ENCODE results near the gene TOX2.

Gene TOX2

DNA sequence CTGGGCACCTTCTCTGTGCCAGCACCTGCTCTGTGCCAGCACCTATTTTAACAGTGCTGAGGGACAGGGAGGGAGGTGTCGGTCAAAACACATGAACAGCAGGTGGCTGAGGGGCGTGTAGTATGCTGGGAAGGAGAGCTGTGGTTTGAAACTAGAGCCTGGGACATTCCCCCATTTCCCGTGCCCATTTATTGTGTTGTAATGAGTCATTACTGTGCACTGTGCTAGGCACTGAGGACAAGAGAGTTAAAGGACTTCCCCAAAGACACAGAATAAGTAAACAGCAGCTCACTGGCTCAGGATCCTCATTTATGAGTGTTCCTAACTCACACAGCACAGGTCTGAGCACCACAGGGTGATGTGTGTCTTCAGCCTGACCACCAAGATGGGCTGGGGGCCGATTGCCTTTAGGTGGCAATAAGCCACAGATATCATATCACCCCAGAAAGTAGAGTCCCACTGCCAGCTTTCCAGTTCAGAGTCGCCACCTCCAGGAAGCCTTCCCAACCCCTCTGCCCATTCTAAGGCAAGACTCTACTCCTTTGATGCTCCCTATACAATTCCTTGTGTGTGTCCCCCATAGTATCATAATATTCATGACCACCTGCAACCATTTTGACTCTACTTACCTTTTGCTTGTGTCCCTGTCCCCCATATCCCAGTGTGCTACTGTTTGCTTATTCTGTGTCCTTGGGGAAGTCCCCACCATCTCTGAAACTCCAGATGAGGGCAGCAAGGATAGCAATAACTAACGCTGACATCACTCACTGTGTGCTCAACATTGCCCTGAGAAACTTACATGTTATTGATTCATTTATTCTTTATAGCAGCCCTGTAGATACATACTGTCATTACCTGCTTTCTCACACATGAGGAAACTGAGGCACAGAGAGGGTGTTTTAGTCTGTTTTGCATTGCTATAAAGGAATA lies 87.3 kb downstream of the TOX2 start:
- DNase-seq (ENCODE audit: low read depth) = no peak

DNA sequence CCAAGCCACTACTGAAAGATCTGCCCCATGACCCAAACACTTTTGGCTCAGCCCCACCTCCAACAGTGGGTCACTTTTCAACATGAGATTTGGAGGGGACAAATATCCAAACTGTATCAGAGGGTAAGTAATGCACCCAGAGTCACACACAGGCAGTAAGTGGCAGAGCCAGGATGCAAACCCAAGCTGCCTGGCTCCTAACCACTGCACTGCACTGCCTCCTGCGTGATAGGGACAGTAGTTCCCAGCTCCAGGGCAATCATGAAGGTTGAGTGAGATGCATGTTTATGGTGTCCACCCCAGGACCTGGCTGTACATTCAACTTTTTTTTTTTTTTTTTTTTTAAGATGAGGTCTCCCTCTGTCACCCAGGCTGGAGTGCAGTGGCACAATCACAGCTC lies 88.2 kb downstream of the TOX2 start:
- DNase-seq (ENCODE audit: low read depth) = no peak

DNA sequence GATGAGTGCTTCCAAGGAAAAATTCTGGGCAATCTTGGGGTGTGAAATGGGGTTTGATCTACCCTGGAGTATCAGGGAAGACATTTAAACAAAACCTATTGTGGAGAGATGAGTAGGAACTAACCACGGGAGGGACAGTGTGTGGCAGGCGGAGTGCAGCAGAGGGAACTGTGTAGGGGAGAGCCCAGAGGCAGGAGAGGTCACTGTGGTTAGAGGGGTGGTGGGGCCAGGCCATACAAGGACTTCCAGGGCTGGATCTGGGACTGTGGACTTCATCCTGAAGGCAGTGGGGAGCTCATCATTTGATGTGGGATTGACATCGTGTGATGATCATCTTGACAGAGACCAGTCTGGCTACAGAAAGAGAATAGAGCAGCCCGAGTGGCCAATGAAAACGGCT lies 89.0 kb downstream of the TOX2 start:
- no peak for DNase-seq (ENCODE audit: low read depth)

DNA sequence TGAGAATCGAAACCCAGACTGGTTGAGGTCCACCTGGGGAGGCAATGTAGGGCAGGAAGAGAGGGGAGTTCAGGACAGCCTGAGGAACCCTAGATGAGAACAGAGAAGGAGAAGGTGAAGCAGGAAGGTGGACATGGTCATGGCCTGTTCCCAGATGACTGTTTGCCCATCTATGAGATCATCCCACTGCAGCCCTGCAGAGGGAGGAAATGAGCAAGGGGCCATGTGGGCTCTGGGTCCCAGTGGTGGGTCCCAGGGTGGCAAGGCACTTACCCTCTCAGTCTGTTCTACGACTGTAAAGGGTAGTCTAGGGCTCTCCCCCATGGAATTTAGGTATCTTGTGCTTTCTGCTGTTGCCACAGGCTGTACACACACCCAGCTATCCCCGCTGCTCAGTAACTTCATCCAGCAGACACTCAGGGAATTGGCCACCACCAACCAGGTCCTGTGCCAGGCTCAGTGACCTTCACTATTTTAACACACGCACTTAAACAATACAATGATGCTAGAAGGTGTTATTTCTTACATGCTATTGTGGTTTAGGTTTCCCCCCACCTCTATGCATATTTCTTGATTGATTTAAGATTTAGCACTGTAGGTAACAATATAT lies 89.8 kb downstream of the TOX2 start:
- DNase-seq (ENCODE audit: low read depth) = no peak

DNA sequence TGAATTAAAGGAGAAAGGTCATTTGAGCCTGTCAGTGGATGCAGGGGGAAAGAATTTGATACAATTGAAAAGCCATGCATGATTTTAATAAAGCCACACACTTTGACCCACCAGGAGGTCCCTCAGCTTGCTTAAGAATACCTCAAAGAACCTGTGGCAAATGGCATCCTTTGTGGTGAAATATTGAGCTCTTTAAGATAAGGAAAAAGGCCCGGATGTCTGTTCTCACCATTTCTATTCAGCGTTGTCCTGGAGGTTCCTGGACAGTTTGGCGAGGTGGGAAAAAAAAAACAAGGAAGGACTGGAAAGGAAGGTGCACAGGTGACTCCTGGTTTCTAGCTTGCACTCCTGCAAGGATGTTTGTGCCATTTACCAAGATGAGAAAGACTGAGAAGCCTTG lies 91.0 kb downstream of the TOX2 start:
- no peak for DNase-seq (ENCODE audit: low read depth)

DNA sequence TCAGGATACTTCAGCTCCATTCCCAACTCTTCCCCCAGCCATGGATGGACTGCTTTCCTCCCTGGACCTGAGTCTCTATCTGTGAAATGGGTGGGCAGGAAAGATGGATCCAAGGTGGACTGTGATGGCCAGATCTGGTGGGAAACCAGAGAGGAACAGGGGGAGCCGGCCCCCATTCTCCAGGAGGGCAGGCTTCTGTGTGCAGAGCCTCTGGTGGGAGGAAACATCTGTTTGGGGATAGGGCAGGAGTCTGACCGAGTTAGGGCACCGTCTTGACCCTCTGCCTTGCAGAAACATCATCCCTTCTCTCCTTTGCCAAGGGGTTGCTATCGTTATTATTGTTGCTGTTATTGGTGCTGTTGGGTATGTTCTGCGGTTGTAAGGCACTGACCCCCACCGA lies 91.5 kb downstream of the TOX2 start:
- DNase-seq (ENCODE audit: low read depth) = no peak

DNA sequence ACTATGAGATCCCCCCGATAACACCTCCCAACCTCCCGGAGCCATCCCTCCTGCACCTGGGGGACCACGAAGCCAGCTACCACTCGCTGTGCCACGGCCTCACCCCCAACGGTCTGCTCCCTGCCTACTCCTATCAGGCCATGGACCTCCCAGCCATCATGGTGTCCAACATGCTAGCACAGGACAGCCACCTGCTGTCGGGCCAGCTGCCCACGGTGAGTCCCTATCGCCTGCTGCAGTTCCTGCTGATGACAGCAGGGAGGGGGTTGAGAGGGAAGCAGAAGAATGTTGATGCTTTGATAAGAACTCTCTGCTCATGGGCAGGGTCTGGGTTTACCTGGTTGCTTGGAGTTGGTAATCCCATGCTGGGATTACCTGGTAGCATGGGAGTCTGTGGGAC lies 91.9 kb downstream of the TOX2 start:
- DNase-seq (ENCODE audit: low read depth) = no peak

DNA sequence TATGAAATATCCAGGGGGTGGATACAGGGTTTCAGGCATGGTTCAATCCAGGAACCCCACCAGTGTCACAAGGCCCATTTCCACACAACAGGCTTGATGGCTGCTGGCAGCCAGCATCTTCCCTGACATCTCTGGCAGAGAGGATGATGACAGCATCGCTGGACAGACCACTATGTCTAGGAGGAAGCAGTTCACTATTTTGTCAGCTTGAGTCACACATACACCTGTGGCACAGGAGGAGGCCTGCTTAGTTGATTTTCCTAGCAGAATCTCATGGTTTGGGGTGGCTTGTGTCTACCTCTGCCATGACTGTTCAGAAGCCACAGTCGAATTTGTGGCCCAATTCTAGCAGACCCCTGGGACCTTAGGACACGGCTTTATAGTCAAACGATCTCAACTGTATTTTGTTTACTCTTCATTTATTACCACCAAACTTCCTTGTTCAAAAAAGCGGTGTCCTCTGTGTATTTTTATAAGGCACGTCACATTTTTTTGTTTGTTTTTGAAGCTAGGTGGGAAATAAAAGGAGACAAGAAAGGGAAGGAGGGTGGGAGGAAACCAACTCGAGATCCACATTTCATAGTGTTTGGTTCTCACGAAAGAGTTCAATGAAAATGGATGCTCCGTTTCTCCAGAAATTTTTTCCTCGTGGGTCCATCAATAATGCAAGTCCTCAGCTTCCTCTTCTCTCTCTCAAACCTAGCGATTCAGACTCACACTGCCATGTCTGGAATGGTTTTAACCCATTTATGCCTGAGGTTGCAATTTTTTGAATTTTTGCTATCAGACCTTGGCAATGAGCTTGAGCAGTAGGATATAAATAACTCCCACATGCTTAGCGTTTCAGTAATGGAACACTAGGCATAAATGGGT lies 94.4 kb downstream of the TOX2 start:
- no peak for DNase-seq (ENCODE audit: low read depth)

DNA sequence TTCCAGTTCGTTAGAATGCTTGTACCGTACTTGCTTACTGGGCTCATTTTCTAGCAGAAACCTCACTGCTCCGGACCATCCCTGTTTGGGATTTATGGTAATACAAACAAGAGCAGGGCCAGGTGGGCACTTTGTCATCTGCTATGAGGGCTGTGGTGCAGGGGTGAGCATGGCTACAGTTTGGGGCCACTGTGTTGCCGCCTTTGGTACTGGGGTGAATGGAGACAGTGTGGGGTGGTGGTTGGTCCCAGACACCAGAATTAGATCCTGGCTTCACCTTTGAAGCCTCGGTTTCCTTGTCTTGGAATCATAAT lies 95.0 kb downstream of the TOX2 start:
- no peak for DNase-seq (ENCODE audit: low read depth)

DNA sequence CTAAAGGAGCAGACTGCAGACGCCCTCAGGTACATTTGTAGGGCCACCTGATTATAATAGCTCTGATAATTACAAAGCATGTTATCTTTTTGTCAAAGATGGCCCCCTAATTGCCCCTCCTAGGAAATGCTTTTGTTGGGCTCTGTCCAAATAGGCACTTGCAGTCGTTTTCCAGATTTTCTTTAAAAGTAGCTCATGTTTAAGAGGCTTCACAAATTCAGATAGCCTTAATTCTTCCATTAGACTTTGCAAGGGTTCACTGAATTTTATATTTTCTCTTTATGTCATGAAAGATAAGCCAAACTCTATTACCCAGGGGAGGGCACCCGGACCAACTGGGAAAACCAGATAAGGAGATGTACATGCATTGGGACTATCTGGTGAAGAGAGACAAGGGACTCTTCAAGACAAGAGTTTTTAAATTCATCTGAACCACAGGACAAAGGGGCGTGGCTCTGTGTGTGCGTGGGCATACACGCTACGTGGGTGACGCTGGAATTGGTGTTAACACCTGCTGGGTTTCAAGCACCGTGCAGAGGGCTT lies 95.6 kb downstream of the TOX2 start:
- no peak for DNase-seq (ENCODE audit: low read depth)

DNA sequence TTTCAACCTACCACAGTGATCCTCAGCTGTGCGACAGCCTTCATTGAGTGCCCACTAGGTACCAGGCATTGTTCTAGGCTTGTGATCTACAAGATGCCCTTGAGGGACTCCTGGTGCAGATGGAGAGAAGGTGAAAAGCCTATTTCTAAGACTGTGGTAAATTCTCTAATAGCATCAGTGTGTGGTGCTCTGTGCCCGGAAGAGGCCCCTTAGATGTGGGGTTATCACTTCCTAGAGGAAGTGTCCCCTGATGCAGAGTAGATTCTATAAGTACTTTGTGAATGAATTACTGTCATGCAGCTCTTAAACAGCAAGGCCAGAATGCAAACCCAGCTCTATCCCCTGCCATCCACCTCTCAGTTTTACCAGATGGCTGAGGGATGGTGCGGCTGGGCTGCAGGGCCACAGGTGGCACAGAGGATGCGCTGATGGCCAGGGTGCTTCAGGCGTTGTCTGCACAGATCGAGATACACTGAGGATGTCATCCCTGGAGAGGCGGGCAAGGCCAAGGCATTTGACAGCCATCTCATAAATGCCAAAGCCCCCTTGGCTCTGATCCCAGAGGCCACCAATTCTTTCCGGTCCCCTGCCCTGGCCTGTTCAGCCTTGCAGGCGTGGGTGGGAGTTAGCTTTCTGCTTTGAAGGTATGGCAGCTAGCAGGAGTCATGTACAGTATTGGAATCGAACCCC lies 96.7 kb downstream of the TOX2 start:
- no peak for DNase-seq (ENCODE audit: low read depth)

DNA sequence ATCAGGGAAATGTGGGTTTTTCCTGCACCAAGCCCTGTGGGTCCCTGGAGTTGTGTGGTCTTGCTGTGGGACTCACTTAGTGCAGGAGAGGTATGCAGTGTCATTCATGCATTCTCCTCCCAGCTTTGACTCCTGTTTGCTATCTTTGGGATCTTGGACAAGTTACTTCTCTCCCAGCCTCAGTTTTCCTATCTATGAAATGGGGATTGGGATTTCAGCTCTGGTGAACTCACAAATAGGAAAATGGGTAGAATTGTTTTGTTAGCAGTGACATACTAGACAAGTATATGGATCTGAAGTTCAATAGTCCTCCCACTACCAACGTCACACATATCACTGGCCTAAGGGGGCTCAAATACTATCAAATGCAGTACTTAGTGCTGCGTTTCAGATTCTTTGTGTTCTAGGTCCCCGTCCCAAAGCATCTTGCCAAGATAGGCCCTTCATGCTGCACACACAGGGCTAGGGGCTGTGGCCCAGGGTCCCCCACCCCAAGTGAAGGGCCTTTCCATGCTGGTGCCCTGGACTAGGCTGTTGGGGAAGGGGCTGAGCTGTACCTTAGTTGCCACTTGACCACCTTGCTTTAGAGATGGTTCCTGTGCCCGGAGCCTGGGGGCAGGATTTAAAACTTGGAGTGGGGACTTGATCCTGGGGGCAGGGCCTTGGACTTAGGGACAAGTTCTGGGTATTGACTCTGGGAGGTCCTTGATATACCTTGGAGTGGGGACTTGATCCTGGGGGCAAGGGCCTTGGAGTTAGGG lies 98.0 kb downstream of the TOX2 start:
- no peak for DNase-seq (ENCODE audit: low read depth)

DNA sequence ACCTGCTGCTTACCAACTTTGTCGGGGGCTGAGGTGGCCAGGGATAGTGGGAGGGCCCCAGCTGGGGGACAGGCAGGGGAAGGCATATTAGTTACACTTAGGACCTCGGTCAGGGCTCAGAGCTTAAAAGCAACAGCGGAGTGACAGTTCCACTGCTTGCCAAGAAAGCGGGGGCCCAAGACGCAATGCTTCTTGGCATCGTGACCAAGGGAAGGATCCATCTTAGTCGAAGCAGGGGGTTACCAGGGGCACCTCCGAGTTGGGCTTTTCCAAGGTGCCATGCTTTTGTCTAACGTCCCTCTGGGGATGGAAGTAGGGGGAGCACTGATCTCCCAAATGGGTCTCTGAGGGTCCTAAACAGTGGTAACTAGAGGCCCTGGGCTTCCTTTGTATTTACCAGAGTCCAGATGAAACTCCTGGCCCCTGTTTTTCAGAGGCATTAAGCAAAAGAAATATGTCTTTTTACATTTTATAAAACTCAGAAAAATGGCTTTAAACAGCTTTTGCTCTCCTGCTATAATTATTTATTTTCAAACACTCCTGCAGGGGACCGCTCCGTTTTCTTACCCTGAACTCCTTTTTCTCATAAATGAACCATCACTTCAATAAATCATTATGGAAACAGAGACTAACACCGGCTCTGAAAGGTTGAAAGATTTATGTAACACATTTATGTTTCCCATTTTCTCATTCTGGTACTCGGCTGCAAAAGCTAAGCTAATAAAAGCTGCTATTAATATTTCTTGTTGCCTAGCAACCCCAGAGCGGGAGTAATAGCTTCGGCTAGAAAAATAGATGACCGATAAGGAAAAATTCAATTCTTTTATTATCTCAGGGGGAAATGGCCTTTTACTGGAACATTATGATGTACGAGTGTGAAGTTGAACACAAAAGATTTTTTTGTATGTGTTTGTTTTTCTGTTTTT lies 100.4 kb downstream of the TOX2 start:
- no peak for DNase-seq (ENCODE audit: low read depth)

DNA sequence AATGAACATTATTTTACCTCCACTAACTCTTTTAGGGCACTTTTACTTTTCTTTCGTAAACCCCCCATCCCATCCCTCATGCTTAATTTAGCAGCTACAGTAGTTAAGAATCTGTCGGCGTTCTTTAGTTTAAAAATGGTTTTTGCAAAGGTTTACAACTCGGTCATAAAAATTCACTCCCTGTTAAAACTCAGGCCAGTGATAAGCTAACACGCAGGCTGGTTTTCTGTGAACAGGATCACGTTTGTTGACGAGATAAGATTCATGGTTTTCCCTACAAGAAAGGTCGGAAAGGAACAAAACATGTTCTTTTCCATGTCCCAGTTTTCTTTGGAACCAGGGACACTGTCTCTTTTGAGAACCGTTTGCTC lies 101.1 kb downstream of the TOX2 start:
- DNase-seq (ENCODE audit: low read depth) = no peak

DNA sequence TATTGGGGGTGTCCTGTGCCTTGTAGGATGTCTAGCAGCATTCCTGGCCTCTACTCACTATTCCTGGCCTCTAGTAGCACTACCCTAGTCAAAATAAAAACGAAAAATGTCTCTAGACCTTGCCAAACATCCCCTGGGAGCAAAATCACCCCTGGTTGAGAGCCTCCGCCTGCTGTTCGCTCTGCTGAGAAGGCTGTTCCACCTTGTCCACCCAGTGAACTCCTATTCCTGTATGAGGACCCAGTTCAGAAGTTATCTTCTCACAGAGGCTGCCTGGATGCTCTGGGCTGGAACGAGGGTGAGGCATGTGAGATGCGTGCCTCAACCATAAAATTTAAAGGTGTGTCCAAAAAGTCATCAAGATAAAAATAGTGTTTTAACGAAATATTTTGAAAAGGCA lies 101.9 kb downstream of the TOX2 start:
- no peak for DNase-seq (ENCODE audit: low read depth)

DNA sequence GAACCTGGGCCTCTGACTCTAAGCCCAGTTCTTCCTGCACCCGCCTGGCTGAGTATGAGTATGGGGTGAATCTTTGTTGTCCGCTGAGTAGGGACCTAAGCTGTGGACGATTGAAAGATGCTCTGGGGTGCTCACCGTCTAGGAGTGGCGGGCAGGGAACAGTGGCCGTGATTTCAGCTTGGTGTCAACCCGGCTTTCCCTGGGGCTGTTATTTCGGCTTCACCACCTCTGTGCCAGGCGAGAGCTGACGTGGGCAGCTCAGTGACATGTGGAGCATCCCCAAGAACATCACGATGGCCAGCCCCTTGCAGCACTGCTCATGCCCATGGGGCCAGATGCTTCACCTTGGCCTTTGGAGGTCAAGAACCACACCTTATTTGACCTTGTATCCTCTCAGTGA lies 102.6 kb downstream of the TOX2 start:
- DNase-seq (ENCODE audit: low read depth) = no peak

DNA sequence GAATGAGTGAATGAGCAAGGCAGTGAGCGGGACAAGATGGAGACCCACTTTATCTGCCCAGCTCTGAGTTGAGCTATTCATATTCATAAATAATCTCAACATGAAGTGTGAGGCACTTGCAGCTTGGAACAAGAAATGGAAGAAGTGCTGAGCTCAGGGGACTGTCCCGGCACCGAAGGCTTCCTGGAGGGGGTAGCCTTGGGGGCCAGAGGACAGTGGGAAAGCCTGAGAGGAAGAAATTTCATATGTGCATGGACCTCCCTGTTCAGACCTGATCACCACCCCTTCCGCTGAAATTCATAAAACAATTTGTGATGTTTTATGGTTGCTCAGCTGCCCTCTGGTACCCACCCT lies 103.2 kb downstream of the TOX2 start:
- DNase-seq (ENCODE audit: low read depth) = no peak

DNA sequence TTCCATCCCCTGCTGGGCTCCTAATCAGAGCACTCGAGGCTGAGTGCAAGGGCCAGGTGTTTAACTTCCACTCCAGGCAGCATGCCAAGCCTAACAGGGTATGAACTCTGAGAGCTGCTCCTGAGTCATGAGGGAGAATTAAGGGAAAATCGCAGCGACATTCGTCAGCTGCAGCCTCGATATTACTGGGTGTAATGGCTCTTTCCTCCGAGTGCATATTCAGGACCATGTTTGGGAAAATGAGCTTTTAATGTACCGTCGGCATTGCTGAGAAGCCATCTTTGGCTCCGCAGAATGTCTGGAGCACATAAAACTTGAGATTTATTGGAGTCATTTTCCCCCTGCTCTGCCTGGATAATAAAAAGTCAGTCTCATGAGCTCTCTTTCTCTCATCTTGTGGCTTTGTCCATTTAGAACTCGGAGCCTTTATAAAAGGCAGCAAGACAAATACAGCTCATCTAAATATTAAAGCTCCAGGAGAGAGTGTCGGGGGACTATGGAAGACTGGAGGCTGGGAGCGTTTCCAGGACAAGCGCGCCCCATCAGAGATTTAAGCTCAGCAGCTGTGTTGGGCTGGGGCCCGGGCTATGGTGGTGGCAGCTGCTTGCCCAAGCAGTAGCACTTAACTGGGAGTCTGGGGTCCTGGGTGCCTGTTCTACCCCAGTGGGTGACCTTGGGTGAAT lies 103.7 kb downstream of the TOX2 start:
- peak; percentile 94 for DNase-seq (ENCODE audit: low read depth)

DNA sequence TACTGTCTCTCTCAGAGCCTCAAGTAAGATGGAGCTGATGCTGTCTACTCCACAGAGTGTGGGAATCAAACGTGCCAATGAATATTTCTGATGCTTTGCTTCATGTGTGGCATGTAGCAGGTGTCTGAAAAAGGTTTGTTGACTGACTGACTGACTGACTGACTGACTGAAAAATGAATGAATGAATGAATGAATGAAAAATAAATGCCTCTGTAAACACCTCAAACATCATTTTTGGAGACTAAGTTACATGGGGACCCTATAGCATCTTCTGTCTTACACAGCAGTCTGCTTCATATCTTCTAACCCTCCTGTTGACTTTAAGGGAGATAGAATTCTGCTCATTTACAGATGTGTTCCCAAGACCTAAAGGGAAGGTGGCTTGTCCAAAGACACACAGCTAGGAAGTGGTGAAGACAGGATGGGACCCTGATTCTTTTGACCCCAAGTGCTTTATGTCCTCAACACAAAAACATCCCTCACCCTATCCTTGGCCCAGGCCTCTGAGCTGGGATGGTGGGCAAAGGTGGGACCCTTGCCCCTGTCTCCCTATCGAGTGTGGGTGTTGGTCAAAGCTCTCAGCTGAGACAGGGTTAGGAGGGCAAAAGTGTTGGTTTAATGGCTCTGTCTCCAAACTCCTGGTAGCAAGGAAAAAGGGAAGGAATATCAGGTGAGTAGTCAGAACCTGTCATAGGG lies 104.4 kb downstream of the TOX2 start:
- no peak for DNase-seq (ENCODE audit: low read depth)
